Duodenal mucosa (tissue), 2 donors: ENCODE measurements around the gene AMT.
A peak's percentile ranks its signal among the peaks of the same experiment; 100 is the strongest.
"Not testable (repeated sequence)": the region's sequence is repeated elsewhere in the genome, so short reads cannot be mapped to it uniquely, and the experiment has no call there.

ENCODE experiments used
- H3K27ac ChIP-seq: one replicate; pipeline ENCODE4 v1.7.0; 2013; ENCODE audit warnings: low read depth, low read length
- H3K27me3 ChIP-seq, 2 donors: one replicate each; pipeline ENCODE4 v1.7.0; 2013; ENCODE audit warnings: low read length in 2 of 2, control low read depth in 1 of 2; ENCODE audit not compliant: insufficient read depth in 2 of 2, control insufficient read depth in 1 of 2
- H3K36me3 ChIP-seq, 2 donors: one replicate each; pipeline ENCODE4 v1.7.0; 2013; ENCODE audit warnings: low read length in 2 of 2, control low read depth in 1 of 2; ENCODE audit not compliant: insufficient read depth in 2 of 2, control insufficient read depth in 1 of 2
- H3K4me1 ChIP-seq, 2 donors: one replicate each; pipeline ENCODE4 v1.7.0; 2013; ENCODE audit warnings: low read length in 2 of 2, control low read depth in 1 of 2; ENCODE audit not compliant: insufficient read depth in 2 of 2, control insufficient read depth in 1 of 2
- H3K4me3 ChIP-seq, 2 donors: one replicate each; pipeline ENCODE4 v1.7.0; 2013; ENCODE audit warnings: low read length in 2 of 2, low read depth in 1 of 2
- H3K9ac ChIP-seq, 2 donors: one replicate each; pipeline ENCODE4 v1.7.0; 2013; ENCODE audit warnings: low read length in 2 of 2, low read depth in 1 of 2
- H3K9me3 ChIP-seq, 2 donors: one replicate each; pipeline ENCODE4 v1.7.0; 2013; ENCODE audit warnings: low read length in 2 of 2, control low read depth in 1 of 2; ENCODE audit not compliant: control insufficient read depth in 1 of 2

The AMT gene

GRCh38 chr3:49411535-49411967, 10.7 kb downstream of the AMT start:
- Histone ChIP-seq H3K9me3 (no peaks in the 10 kb centered on the region), H3K9ac (peak overlapping the region; percentile 69 to 81), H3K4me1 (peaks cover 34 to 51% of the 10 kb centered on the region in 2 donors), H3K4me3 (peak overlapping the region; percentile 76 to 84), H3K36me3 (peaks cover 7 to 19% of the 10 kb centered on the region in 2 donors), H3K27ac (peak overlapping the region; percentile 98), H3K27me3 (no peaks in the 10 kb centered on the region)

- Histone ChIP-seq H3K4me1 (peaks cover 38 to 51% of the 10 kb centered on the region in 2 donors), H3K27me3 (no peaks in the 10 kb centered on the region), H3K9me3 (no peaks in the 10 kb centered on the region), H3K9ac (peak overlapping the region; percentile 69 to 81), H3K27ac (peak overlapping the region; percentile 98), H3K36me3 (peaks cover 7 to 13% of the 10 kb centered on the region in 2 donors), H3K4me3 (peak overlapping the region; percentile 76 to 84)
These were observed 11.3 kb downstream of the AMT start for GRCh38 chr3:49410846-49411534.

- peak overlapping the region; percentile 69 to 81 for H3K9ac ChIP-seq
- no peak overlapping the region for H3K27ac ChIP-seq
- no peaks in the 10 kb centered on the region for H3K9me3 ChIP-seq
- H3K4me3 ChIP-seq, result peak overlapping the region; percentile 76 to 84
- peaks cover 38 to 48% of the 10 kb centered on the region in 2 donors for H3K4me1 ChIP-seq
- peaks cover 4 to 7% of the 10 kb centered on the region in 2 donors for H3K36me3 ChIP-seq
- no peaks in the 10 kb centered on the region for H3K27me3 ChIP-seq
These were observed 12.0 kb downstream of the AMT start for GRCh38 chr3:49410066-49410845.

- peaks cover 28 to 36% of the 10 kb centered on the region in 2 donors for H3K4me1 ChIP-seq
- peaks cover 0 to 5% of the 10 kb centered on the region in 2 donors for H3K36me3 ChIP-seq
- H3K9ac ChIP-seq, result no peak overlapping the region
- no peaks in the 10 kb centered on the region for H3K9me3 ChIP-seq
- no peaks in the 10 kb centered on the region for H3K27me3 ChIP-seq
- H3K4me3 ChIP-seq, result no peak overlapping the region
- no peak overlapping the region for H3K27ac ChIP-seq
These were observed 15.4 kb downstream of the AMT start for GRCh38 chr3:49406571-49407565.

GRCh38 chr3:49405570-49405969, 16.7 kb downstream of the AMT start:
- H3K36me3 ChIP-seq, H3K4me3 ChIP-seq, H3K27ac ChIP-seq, H3K9me3 ChIP-seq, H3K27me3 ChIP-seq, H3K9ac ChIP-seq: not testable (repeated sequence)
- H3K4me1 ChIP-seq, result peaks cover 28 to 38% of the 10 kb centered on the region in 2 donors

GRCh38 chr3:49403891-49404290, 18.4 kb downstream of the AMT start:
- no peak overlapping the region for H3K9ac ChIP-seq
- no peak overlapping the region for H3K27ac ChIP-seq
- peaks cover 0 to 7% of the 10 kb centered on the region in 2 donors for H3K36me3 ChIP-seq
- no peaks in the 10 kb centered on the region for H3K9me3 ChIP-seq
- H3K27me3 ChIP-seq, result no peaks in the 10 kb centered on the region
- no peak overlapping the region for H3K4me3 ChIP-seq
- H3K4me1 ChIP-seq, result peaks cover 20 to 25% of the 10 kb centered on the region in 2 donors

GRCh38 chr3:49401766-49402165, 20.5 kb downstream of the AMT start:
- no peak overlapping the region for H3K9ac ChIP-seq
- H3K4me3 ChIP-seq, result no peak overlapping the region
- H3K27ac ChIP-seq, result no peak overlapping the region
- peaks cover 14 to 16% of the 10 kb centered on the region in 2 donors for H3K4me1 ChIP-seq
- peaks cover 0 to 8% of the 10 kb centered on the region in 2 donors for H3K36me3 ChIP-seq
- H3K27me3 ChIP-seq, result no peaks in the 10 kb centered on the region
- no peaks in the 10 kb centered on the region for H3K9me3 ChIP-seq

- Histone ChIP-seq H3K27ac (no peak overlapping the region), H3K4me3 (no peak overlapping the region), H3K9me3 (no peaks in the 10 kb centered on the region), H3K4me1 (peaks cover 4 to 8% of the 10 kb centered on the region in 2 donors), H3K36me3 (peaks cover 0 to 22% of the 10 kb centered on the region in 2 donors), H3K9ac (no peak overlapping the region), H3K27me3 (no peaks in the 10 kb centered on the region)
These were observed 22.8 kb downstream of the AMT start for GRCh38 chr3:49399461-49399860.

- H3K4me3 ChIP-seq, result no peak overlapping the region
- H3K27me3 ChIP-seq, result no peaks in the 10 kb centered on the region
- peaks cover 0 to 28% of the 10 kb centered on the region in 2 donors for H3K36me3 ChIP-seq
- no peaks in the 10 kb centered on the region for H3K9me3 ChIP-seq
- H3K27ac ChIP-seq, result no peak overlapping the region
- H3K9ac ChIP-seq, result no peak overlapping the region
- peaks cover 4 to 8% of the 10 kb centered on the region in 2 donors for H3K4me1 ChIP-seq
These were observed 24.8 kb downstream of the AMT start for GRCh38 chr3:49397470-49397869.
